ENCODE data around the gene AFAP1L1. TPM values are rescaled to one million over a fixed set of nuclear protein-coding genes. Genes with fewer than 3 reads are reported as not detected.
A peak's percentile ranks its signal among the peaks of the same experiment; 100 is the strongest.

The AFAP1L1 gene
- total RNA-seq, 1 donor from 2014 or later = 2.3 TPM

GRCh38 chr5:149370878-149371277 is 99.2 kb downstream of the AFAP1L1 start:
- H3K27me3 Mint-ChIP-seq (ENCODE audit: unreplicated experiment) = no peaks in the 10 kb centered on the region
- no peaks in the 10 kb centered on the region for H3K36me3 Mint-ChIP-seq (ENCODE audit: unreplicated experiment)
- H3K27ac Mint-ChIP-seq (ENCODE audit: unreplicated experiment) = no peak overlapping the region
- H3K9me3 Mint-ChIP-seq (ENCODE audit: unreplicated experiment) = no peaks in the 10 kb centered on the region
- no peak for TF ChIP-seq CTCF (IDR thresholded peaks at IDR 0.05)
- no peak for DNase-seq (ENCODE audit: extremely low spot score, unreplicated experiment)
- H3K4me1 Mint-ChIP-seq (ENCODE audit: unreplicated experiment) = peaks cover 2% of the 10 kb centered on the region
- H3K4me3 Mint-ChIP-seq (ENCODE audit: unreplicated experiment) = no peak overlapping the region

GRCh38 chr5:149371296-149371962 is 99.8 kb downstream of the AFAP1L1 start:
- peaks cover 2% of the 10 kb centered on the region for H3K4me1 Mint-ChIP-seq (ENCODE audit: unreplicated experiment)
- H3K27me3 Mint-ChIP-seq (ENCODE audit: unreplicated experiment) = no peaks in the 10 kb centered on the region
- no peaks in the 10 kb centered on the region for H3K36me3 Mint-ChIP-seq (ENCODE audit: unreplicated experiment)
- no peaks in the 10 kb centered on the region for H3K9me3 Mint-ChIP-seq (ENCODE audit: unreplicated experiment)
- peak; percentile 78 for TF ChIP-seq CTCF (IDR thresholded peaks at IDR 0.05)
- H3K4me3 Mint-ChIP-seq (ENCODE audit: unreplicated experiment) = no peak overlapping the region
- no peak overlapping the region for H3K27ac Mint-ChIP-seq (ENCODE audit: unreplicated experiment)
- no peak for DNase-seq (ENCODE audit: extremely low spot score, unreplicated experiment)

GRCh38 chr5:149372076-149372795 is 100.6 kb downstream of the AFAP1L1 start:
- DNase-seq (ENCODE audit: extremely low spot score, unreplicated experiment) = no peak
- no peaks in the 10 kb centered on the region for H3K27me3 Mint-ChIP-seq (ENCODE audit: unreplicated experiment)
- no peaks in the 10 kb centered on the region for H3K36me3 Mint-ChIP-seq (ENCODE audit: unreplicated experiment)
- TF ChIP-seq CTCF (IDR thresholded peaks at IDR 0.05) = no peak
- H3K4me3 Mint-ChIP-seq (ENCODE audit: unreplicated experiment) = no peak overlapping the region
- H3K4me1 Mint-ChIP-seq (ENCODE audit: unreplicated experiment) = peaks cover 2% of the 10 kb centered on the region
- no peaks in the 10 kb centered on the region for H3K9me3 Mint-ChIP-seq (ENCODE audit: unreplicated experiment)
- no peak overlapping the region for H3K27ac Mint-ChIP-seq (ENCODE audit: unreplicated experiment)

GRCh38 chr5:149372932-149373331 is 101.3 kb downstream of the AFAP1L1 start:
- Mint-ChIP-seq H3K36me3 (ENCODE audit: unreplicated experiment) (no peaks in the 10 kb centered on the region), H3K4me1 (ENCODE audit: unreplicated experiment) (no peaks in the 10 kb centered on the region), H3K27ac (ENCODE audit: unreplicated experiment) (no peak overlapping the region), H3K9me3 (ENCODE audit: unreplicated experiment) (no peaks in the 10 kb centered on the region), H3K27me3 (ENCODE audit: unreplicated experiment) (no peaks in the 10 kb centered on the region), H3K4me3 (ENCODE audit: unreplicated experiment) (no peak overlapping the region)
- no peak for TF ChIP-seq CTCF (IDR thresholded peaks at IDR 0.05)
- DNase-seq (ENCODE audit: extremely low spot score, unreplicated experiment) = no peak

- no peaks in the 10 kb centered on the region for H3K27me3 Mint-ChIP-seq (ENCODE audit: unreplicated experiment)
- DNase-seq (ENCODE audit: extremely low spot score, unreplicated experiment) = no peak
- H3K4me3 Mint-ChIP-seq (ENCODE audit: unreplicated experiment) = no peak overlapping the region
- no peak for TF ChIP-seq CTCF (IDR thresholded peaks at IDR 0.05)
- H3K9me3 Mint-ChIP-seq (ENCODE audit: unreplicated experiment) = no peaks in the 10 kb centered on the region
- peaks cover 3% of the 10 kb centered on the region for H3K4me1 Mint-ChIP-seq (ENCODE audit: unreplicated experiment)
- no peak overlapping the region for H3K27ac Mint-ChIP-seq (ENCODE audit: unreplicated experiment)
- no peaks in the 10 kb centered on the region for H3K36me3 Mint-ChIP-seq (ENCODE audit: unreplicated experiment)
These were observed 102.6 kb downstream of the AFAP1L1 start for GRCh38 chr5:149374303-149374702.
